LoVo (cell line): ENCODE measurements around the gene PSMB5.

ENCODE experiments used
- DNase-seq: peaks from one replicate; pipeline ENCODE4 v3.0.0-alpha.2; 2016; ENCODE audit warnings: low spot score

The PSMB5 gene

GRCh38 chr14:22986508-22987054 lies 48.1 kb downstream of the PSMB5 start:
- peak; percentile 84 for DNase-seq

GRCh38 chr14:22985894-22986507 lies 48.7 kb downstream of the PSMB5 start:
- DNase-seq: no peak

DNA sequence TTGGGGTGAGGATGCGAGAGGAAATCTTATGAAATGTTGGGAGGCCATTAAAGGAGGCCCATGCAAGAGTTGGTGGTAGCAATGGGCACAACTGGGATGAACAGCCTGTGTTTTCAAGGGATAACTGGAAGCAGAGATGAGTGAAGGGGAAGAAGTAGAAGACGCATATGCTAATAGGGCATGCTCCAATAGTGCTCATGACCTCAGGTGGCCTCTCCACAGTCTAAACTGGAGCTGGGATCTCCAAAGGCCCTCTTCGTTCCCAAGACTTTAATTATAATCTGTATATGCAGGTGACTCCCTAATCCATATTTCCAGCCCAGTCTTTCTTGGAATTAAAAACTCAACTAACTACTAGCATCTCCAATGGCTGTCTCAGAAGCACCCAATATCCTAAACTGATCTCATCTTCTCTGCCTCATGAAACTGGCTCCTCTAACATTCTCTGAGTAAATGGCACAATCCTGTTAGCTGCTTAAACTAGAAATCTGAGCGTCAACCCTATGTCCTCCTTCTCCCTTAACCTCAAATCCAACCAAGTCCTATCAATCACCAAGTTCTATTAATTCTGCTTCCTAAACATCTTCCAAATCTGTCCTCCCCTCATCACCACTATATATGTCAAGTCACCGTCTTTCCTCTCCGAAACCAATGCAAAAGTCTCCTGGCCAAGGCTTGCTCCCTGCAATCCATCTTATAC lies 49.6 kb downstream of the PSMB5 start:
- DNase-seq: no peak

- peak; percentile 93 for DNase-seq
Measured at GRCh38 chr14:22982477-22983245, 52.0 kb downstream of the PSMB5 start, which contains the start of gene AJUBA. Gene AJUBA, minus strand, starts transcription at chr14:22982551. Its CDS starts 285 bp downstream, at chr14:22982266.

- no peak for DNase-seq
Measured at GRCh38 chr14:22981876-22982476, 52.7 kb downstream of the PSMB5 start.

DNA sequence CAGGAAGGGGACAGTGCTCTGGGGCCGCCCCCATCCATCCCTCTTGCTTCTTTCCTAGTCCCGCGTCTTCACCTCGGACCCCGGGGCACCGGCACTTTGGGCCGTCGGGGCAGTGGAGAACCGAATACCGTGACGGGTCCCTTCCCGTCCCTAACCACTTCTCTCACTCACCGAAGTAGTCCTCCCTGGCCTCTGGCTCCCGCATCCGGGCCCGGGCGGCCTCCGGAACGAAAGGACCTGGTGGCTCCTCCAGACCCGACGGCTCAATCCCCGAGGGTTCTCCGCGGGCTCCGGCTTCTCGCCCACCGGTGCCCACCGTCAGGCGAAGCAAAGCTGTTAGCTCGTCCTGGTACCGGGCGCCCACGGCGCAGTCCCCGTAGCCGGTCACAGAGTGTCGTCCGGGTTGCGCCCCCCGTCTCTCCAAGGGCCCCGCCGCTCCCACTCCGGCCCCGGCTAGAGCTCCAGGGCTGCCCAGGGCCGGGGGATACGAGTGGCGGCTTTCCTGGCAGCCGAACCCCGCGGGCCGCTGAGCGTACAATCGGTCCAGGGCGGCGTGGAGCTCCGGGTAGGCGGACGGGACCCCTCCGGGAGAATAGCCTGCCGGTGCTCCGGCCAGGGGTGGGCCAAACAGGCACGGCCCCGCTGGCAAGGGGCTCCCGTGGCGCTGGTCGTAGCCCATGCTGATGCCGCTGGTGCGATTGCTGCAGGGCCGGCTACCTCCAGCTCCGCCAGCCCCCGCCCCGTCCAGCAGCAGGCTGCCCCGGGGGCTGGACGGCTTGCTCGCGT lies 53.4 kb downstream of the PSMB5 start:
- DNase-seq: no peak

- DNase-seq: peak; percentile 77
Measured at GRCh38 chr14:22980672-22981089, 54.0 kb downstream of the PSMB5 start.

- no peak for DNase-seq
Measured at GRCh38 chr14:22979748-22980392, 54.8 kb downstream of the PSMB5 start.

GRCh38 chr14:22978981-22979671 lies 55.6 kb downstream of the PSMB5 start:
- DNase-seq: no peak

GRCh38 chr14:22978487-22978837 lies 56.2 kb downstream of the PSMB5 start:
- DNase-seq: no peak

DNA sequence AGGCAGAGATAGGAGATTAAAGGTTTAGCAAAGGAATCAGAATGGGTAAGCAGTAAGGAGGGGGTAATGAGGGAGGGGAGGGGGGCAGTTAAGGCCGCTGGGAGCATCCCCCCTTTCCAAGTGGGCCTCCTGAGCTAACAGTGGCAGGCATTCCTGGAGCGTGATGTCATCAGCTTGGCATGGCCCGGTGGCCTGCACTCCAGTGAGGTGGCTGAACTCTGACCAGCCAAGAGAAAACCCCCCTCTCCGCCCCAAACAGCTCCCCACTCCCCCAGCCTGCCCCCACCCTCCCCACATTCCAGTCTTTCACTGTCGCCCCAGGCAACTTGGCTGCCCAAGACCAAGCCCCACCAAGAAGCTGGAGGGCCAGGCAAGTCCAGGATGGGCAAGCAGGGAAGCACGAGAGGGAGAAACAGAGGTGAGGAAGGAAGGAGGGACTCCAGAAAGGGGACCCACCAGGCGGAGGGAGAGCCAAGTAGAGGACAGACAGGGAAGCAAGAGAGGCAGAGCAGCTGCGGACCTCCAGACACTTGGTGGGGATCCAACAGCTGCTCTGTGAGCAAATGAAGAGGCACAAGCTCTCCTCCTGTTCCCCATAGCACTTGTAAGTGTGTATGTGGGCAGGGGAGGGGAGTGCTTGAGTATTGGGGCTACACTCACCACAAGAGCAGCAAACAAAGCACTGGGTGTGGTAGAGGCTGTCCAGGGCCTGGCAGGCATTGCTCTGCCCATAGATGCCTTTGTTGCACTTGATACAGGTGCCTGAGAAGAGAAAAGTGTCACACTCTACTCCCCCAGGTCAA lies 56.8 kb downstream of the PSMB5 start:
- peak; percentile 80 for DNase-seq

DNA sequence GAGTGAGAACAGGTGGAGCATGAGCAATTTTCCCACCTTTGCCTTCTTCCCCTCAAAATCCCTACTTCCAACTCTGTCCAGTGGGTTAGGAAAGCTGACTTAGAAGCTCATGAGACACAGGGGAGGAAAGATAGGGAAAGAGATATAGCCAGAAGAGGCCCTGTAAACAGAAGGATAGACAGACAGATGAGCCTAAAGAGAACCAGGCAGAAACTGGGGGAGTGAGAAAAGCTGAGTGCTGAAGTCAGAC lies 57.3 kb downstream of the PSMB5 start:
- DNase-seq: no peak

DNA sequence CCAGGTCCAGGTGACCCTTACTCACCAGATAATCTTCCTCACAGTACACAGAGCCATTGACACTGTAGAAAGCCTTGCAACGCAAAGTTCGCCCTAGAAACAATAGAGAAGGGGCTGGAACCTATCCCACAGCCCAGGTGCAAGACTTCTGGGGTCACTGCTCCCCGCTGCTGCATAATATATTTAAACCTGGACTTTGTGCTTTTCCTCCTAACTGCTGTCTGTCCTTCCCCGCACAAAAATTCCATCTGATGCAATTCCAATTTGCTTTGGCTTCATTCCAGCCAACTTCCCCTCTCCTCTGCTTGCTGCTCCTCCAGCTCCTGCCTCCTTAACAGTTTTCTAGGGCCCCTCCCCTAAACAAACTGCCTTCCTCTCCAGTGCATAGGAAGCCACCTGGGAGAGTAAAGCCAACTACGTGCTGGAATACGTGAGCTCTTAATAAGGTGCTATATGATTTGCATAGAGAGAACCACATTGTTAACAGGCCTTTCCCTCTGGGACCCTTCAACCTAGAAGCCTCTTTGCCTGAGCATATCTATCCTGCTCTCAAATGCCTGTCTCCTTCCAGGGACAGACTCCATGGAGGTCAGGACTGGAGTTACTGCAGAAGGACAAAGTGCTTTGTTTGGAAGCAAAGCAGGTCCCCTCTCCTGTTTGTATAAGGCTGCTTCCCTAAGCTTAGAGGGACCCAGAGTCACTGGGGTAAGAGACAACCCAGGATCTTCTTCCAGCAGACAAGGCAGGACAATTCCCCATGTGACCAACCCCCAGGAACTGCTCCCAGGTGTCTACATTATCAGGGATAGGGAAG lies 57.9 kb downstream of the PSMB5 start:
- DNase-seq: peak; percentile 61
